Left hindlimb (tissue), 1 donor: ENCODE measurements around the gene TMEM30B.
"Not testable (repeated sequence)": the region's sequence is repeated elsewhere in the genome, so short reads cannot be mapped to it uniquely, and the experiment has no call there.

ENCODE experiments used
- DNase-seq: peaks from one replicate; pipeline ENCODE4 v3.0.0-alpha.2; 2018

TMEM30B gene

DNA sequence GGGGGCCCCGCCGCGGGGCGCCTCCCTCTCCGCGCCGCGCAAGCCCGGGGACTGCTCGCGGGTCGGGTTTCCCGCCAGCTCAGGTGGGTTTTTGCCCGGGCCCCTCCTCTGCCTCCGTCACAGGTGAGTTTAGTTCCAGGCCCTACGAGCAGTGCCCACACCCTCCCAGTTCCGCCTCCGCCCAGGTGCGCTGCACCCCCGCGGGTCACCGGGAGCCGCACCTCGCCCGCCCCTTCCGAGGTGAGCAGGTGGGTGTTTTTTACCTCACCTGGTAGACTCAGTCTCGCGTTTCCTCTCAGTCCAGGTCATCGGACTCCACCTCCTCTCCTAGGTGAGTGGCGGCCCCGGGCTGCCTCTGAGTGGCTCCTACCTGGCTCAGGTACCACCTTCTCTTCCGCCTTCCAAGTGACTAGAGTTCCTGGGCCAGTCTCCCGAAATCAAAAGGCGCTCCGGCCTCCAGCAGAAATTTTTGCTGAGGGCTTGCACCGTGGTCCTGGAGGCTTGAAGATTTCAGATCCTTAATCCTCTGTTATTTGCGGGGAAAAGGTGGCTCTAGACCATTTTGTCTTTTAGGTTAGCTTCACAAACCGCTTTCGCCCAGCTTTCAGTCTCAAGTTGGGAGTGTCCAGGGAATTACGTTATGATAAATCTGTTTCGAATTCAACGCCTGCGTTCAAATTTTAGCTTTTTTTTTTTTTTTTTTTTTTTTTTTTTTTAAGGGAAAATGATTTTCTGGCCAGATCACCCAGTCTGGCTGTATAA lies at the start of gene TMEM30B:
Gene TMEM30B, minus strand, starts transcription at position 153 of the 762 bp plus-strand sequence. CDS start 191 bp downstream, outside the sequence.
- peak; percentile 52 for DNase-seq

DNA sequence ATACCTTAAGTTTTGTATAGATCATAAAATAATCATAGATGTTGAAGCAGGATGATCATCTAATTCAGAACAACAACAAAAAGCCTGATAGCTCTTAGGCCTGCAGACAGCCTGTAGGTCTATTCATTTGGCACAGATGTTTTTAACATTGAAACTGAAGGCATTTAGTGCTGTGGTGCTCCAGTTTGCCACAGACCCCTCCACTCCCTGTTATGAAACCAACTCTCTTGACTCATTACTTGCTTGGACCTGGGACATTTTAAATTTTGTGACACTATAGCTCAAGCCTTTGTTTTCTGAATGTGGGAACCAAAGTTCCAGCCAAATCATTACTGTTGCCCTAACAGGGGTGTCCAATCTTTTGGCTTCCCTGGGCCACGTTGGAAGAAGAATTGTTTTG lies 49.4 kb upstream of the TMEM30B start:
- no peak for DNase-seq

GRCh38 chr14:61329478-61330051 lies 48.4 kb upstream of the TMEM30B start:
- DNase-seq: no peak

DNA sequence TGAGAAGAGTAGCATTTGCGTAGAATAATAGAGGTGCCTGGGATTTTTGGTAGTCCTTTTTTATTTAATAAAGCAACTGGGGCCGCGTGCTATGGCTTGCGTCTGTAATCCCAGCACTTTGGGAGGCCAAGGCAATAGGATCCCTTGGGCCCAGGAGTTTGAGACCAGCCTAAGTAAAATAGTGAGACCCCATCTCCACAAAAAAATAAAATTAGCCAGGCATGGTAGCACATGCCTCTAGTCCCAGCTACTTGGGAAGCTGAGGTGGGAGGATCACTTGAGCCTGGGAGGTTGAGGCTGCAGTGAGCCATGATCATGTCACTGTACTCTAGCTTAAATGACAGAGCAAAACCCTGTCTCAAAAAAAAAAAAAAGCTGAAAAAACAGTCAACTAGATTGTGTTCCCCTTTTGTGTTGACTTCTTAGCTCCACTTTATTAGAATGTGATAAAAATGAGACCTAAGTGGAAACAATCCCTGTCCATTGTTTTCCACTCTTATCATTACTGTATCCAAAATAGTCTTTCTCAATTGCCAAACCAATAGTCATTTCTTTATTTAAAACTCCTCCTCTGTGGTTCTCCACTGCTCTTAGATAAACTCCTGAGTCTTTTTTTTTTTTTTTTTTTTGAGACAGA lies 47.6 kb upstream of the TMEM30B start:
- DNase-seq: no peak

GRCh38 chr14:61326847-61327246 lies 45.7 kb upstream of the TMEM30B start:
- DNase-seq: peak; percentile 54

- no peak for DNase-seq
Observed at GRCh38 chr14:61326146-61326545, 45.0 kb upstream of the TMEM30B start.

GRCh38 chr14:61325166-61325565 lies 44.0 kb upstream of the TMEM30B start:
- DNase-seq: no peak

- no peak for DNase-seq
Observed at GRCh38 chr14:61323970-61324369, 42.8 kb upstream of the TMEM30B start.

DNA sequence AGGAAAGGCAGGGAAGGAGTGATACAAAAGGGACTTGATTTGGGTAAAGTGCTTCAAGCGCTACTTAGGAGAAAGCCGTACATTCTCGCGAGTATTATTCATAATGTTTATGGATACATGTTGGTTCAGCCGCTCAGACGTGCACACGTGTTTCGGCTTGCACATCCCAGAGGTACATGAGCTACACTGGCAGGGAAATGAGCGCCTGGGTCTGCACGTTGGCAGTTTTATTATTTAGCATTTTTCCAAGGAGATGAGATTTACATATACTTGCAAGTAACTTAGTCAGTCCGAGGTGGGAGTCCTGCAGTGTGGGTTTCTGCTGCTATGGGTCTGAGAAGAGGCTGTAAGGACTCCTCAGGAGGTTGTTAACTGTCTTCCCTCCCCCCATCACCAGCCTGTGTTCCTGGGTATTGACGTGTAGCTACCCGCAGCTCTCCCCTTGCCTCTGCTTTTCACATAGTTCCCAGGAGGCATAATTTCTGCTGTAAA lies 41.7 kb upstream of the TMEM30B start:
- DNase-seq: no peak

DNA sequence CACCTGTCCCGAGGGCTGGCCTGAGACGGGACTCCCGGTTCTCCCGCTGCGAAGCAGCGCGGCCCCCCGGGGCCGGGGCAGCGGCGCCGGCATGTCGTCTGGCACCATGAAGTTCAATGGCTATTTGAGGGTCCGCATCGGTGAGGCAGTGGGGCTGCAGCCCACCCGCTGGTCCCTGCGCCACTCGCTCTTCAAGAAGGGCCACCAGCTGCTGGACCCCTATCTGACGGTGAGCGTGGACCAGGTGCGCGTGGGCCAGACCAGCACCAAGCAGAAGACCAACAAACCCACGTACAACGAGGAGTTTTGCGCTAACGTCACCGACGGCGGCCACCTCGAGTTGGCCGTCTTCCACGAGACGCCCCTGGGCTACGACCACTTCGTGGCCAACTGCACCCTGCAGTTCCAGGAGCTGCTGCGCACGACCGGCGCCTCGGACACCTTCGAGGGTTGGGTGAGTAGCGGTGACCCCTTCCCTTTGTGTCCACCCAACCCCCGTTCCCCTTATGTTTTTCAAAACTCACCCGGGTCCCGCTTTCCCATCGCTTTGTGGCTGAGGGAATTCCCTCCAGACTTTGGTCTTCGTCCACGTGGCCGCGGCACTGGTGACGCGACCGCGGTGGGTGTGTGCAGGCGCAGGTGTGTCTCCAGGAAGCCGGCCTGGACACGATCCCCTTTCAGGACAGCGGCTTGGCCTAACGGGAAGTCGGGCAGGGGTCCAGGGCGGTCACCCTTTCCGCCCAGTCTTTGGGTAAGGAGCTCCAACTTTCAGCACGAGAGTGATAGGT lies 41.1 kb upstream of the TMEM30B start:
- DNase-seq: no peak

DNA sequence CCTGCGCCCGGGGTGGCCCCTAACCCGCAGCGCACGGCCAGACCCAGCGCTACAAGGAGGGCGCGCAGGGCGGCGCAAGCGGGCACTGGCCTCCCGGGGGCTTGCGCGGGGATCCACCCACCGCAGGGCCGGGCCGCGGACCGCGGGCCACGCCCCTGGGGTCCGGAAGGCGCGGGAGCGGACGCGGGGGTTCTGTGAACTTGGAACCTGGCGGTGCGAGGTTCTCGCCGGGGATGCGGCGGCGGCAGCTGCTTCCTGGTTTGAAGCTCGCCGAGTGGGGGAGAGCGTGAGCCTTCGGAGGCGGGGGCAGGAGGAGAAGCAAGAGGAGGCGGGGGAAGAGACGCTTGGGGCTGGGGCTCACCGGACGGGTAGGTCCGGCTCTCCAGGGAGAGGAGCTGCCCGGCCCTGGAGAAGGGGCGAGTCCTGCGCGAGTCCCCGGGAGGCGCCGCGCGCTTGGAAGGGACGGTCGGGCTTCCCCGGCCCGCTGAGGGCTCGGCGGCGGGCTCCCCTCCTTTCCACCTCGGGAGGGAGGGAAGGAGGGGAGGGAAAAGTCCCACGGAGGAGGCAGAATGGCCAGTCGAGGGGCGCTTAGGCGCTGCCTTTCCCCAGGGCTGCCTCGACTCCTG lies 40.4 kb upstream of the TMEM30B start, which contains the start of gene PRKCH:
Gene PRKCH, plus strand, starts transcription at position 195 of the 626 bp plus-strand sequence. CDS start 523 bp downstream, outside the sequence.
- peak; percentile 75 for DNase-seq

- DNase-seq: no peak
Observed at GRCh38 chr14:61320806-61321384, 39.8 kb upstream of the TMEM30B start.

GRCh38 chr14:61320170-61320569 lies 39.0 kb upstream of the TMEM30B start:
- DNase-seq: not testable (repeated sequence)

- DNase-seq: no peak
Observed at GRCh38 chr14:61319706-61320105, 38.6 kb upstream of the TMEM30B start.

GRCh38 chr14:61319086-61319485 lies 37.9 kb upstream of the TMEM30B start:
- no peak for DNase-seq

DNA sequence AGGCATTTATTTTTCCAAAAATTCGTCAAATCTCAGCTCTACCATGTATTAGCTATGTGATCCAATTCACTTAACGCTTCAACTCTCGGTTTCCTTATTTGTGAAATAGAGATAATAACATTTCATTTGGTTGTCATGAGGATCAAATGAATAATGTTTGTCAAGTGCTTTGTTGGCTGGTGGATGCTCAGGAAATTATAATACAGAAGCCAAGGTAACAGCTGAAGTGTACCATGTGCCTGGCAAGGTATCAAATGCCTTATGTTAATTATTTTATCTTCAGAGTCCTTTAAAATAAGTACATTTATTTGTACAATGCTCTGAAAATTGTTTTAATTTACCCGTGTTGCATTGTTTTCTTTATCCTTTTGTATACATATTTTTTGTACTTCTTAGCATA lies 34.2 kb upstream of the TMEM30B start:
- DNase-seq: no peak

GRCh38 chr14:61308701-61309100 lies 27.6 kb upstream of the TMEM30B start:
- not testable (repeated sequence) for DNase-seq

GRCh38 chr14:61308198-61308597 lies 27.1 kb upstream of the TMEM30B start:
- no peak for DNase-seq

GRCh38 chr14:61304688-61305087 lies 23.6 kb upstream of the TMEM30B start:
- no peak for DNase-seq

DNA sequence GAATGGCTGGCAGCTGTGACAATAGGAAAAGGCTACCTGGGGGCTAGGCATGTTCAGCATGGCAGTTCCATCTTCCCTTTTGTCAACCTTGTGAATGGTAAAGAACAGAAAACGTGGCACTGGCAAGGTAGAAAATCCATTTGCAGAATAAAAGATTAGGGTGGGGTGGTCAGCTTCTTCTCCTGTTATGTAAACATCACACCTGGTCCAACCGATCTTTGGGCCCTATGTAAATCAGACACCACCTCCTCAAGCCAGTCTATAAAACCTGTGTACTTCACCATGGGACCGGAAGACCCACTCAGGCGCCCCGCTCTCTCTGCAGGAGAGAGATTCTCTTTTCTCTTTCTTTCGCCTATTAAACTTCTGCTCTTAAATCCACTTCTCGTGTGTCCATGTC lies 19.6 kb upstream of the TMEM30B start:
- no peak for DNase-seq

GRCh38 chr14:61300209-61300608 lies 19.1 kb upstream of the TMEM30B start:
- no peak for DNase-seq

GRCh38 chr14:61298824-61299223 lies 17.7 kb upstream of the TMEM30B start:
- DNase-seq: no peak
